Muscle of arm (tissue), 12 donors: ENCODE measurements around the gene YOD1. TPM values are rescaled to one million over a fixed set of nuclear protein-coding genes. Genes with fewer than 3 reads are reported as not detected.
A peak's percentile ranks its signal among the peaks of the same experiment; 100 is the strongest.

Source experiments
- DNase-seq: peaks from one replicate; pipeline ENCODE4 v3.0.0-alpha.2; 2013
- polyA plus RNA-seq, 12 donors: library from polyadenylated mRNA; unstranded; fragments of 120-200 nt; gene quantifications; one replicate each; pipeline ENCODE4 v1.2.1, GENCODE V29; 2013; ENCODE audit not compliant: insufficient read length in 12 of 12

Gene YOD1
- polyA plus RNA-seq, 12 donors = 4.4 to 9.3 (median 7.3) TPM; not detected in 1

- DNase-seq = no peak
These were observed 25.4 kb upstream of the YOD1 start for GRCh38 chr1:207076181-207076955.

GRCh38 chr1:207073906-207074820 is 23.2 kb upstream of the YOD1 start:
- no peak for DNase-seq

GRCh38 chr1:207072233-207072632 is 21.2 kb upstream of the YOD1 start:
- no peak for DNase-seq

GRCh38 chr1:207071426-207071825 is 20.4 kb upstream of the YOD1 start:
- DNase-seq = no peak

- no peak for DNase-seq
These were observed 19.8 kb upstream of the YOD1 start for GRCh38 chr1:207070811-207071210.

- no peak for DNase-seq
These were observed 19.0 kb upstream of the YOD1 start for GRCh38 chr1:207069858-207070506.

- no peak for DNase-seq
These were observed 18.1 kb upstream of the YOD1 start for GRCh38 chr1:207069061-207069460.

- DNase-seq = no peak
These were observed 16.7 kb upstream of the YOD1 start for GRCh38 chr1:207067665-207068064.

GRCh38 chr1:207067185-207067584 is 16.2 kb upstream of the YOD1 start:
- DNase-seq = no peak

- DNase-seq = no peak
These were observed 13.6 kb upstream of the YOD1 start for GRCh38 chr1:207064561-207064960.

GRCh38 chr1:207063014-207063413 is 12.0 kb upstream of the YOD1 start:
- DNase-seq = no peak

- no peak for DNase-seq
These were observed 11.1 kb upstream of the YOD1 start for GRCh38 chr1:207062058-207062457.

GRCh38 chr1:207060596-207060995 is 9.6 kb upstream of the YOD1 start:
- no peak for DNase-seq

GRCh38 chr1:207059881-207060280 is 8.9 kb upstream of the YOD1 start:
- no peak for DNase-seq

- no peak for DNase-seq
These were observed 8.2 kb upstream of the YOD1 start for GRCh38 chr1:207058878-207059867.

GRCh38 chr1:207058252-207058651 is 7.2 kb upstream of the YOD1 start:
- no peak for DNase-seq

- DNase-seq = no peak
These were observed 5.7 kb upstream of the YOD1 start for GRCh38 chr1:207056673-207057072.

- no peak for DNase-seq
These were observed 4.5 kb upstream of the YOD1 start for GRCh38 chr1:207055386-207056001.

GRCh38 chr1:207054491-207054890 is 3.5 kb upstream of the YOD1 start:
- DNase-seq = no peak

GRCh38 chr1:207052911-207053769 is 2.1 kb upstream of the YOD1 start, which contains the start of gene PFKFB2:
TSS of gene PFKFB2 (plus strand) at chr1:207053275. CDS start at chr1:207054718, 1,443 bp downstream.
- DNase-seq = peak; percentile 90
